Muscle of arm (tissue), 14 donors: ENCODE data around the gene PIGB. TPM values are rescaled to one million over a fixed set of nuclear protein-coding genes. Genes with fewer than 3 reads are reported as not detected.
"Not testable (repeated sequence)": the region's sequence is repeated elsewhere in the genome, so short reads cannot be mapped to it uniquely, and the experiment has no call there.

Source experiments
- DNase-seq: peaks from one replicate; pipeline ENCODE4 v3.0.0-alpha.2; 2013
- long read RNA-seq, 11 donors: transcript quantifications; one replicate each; lab custom pipeline, GENCODE V29; 2026
- polyA plus RNA-seq, 12 donors: library from polyadenylated mRNA; unstranded; fragments of 120-200 nt; gene quantifications; one replicate each; pipeline ENCODE4 v1.2.1, GENCODE V29; 2013; ENCODE audit not compliant: insufficient read length in 12 of 12

The PIGB gene
- polyA plus RNA-seq, result 10 to 100 TPM in 2 of 12 donors, 1 to 10 TPM in 8, not detected in 2; 5.8 to 14.1 (median 8.7) TPM
- long read RNA-seq, donor 1, partial matches to known transcripts, result 91 of 109 reads
- long read RNA-seq, donor 1, other reads (novel, unspliced or antisense), result 13 of 109 reads
- long read RNA-seq, donor 2, partial matches to known transcripts, result 0 of 2 reads
- long read RNA-seq, donor 2, other reads (novel, unspliced or antisense), result 0 of 2 reads
- long read RNA-seq, donor 3, partial matches to known transcripts, result 0 of 1 reads
- long read RNA-seq, donor 3, other reads (novel, unspliced or antisense), result 0 of 1 reads
- long read RNA-seq, donor 4, result 0 reads
- long read RNA-seq, donor 5, partial matches to known transcripts, result 0 of 1 reads
- long read RNA-seq, donor 5, other reads (novel, unspliced or antisense), result 0 of 1 reads
- long read RNA-seq, donor 6, partial matches to known transcripts, result 7 of 7 reads
- long read RNA-seq, donor 6, other reads (novel, unspliced or antisense), result 0 of 7 reads
- long read RNA-seq, donor 7, partial matches to known transcripts, result 13 of 17 reads
- long read RNA-seq, donor 7, other reads (novel, unspliced or antisense), result 0 of 17 reads
- long read RNA-seq, donor 8, partial matches to known transcripts, result 5 of 27 reads
- long read RNA-seq, donor 8, other reads (novel, unspliced or antisense), result 19 of 27 reads
- long read RNA-seq, donor 9, partial matches to known transcripts, result 0 of 12 reads
- long read RNA-seq, donor 9, other reads (novel, unspliced or antisense), result 11 of 12 reads
- long read RNA-seq, donor 10, result 0 reads
- long read RNA-seq, donor 11, partial matches to known transcripts, result 0 of 2 reads
- long read RNA-seq, donor 11, other reads (novel, unspliced or antisense), result 0 of 2 reads

GRCh38 chr15:55318588-55319494 is at the start of gene PIGB, which contains the start of gene PIGBOS1:
TSS of gene PIGB (plus strand) at chr15:55319222. CDS start at chr15:55319251, 29 bp downstream.
TSS of gene PIGBOS1 (minus strand) at chr15:55319123. CDS start at chr15:55317792, 1,331 bp downstream.
- DNase-seq, result peak; percentile 91

DNA sequence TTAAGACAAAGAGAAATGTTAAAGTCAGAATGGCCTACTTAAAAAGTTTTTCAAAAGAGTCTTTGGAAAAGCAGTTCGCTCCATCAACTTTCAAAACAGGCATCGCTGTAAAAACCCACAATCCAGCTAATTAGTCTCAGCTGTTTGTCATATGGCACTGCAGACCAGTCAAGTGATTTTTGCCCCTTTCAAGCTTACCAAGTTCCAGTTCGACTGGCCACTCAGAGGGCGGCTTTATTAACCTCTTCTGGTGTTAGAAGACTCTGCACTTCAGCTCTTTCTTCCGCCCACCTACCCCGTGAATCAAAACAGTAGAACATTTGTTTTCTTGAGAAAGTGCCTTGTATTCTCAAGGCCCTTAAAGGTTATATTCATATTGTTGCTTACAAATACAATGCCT is 48.7 kb upstream of the PIGB start:
- no peak for DNase-seq

DNA sequence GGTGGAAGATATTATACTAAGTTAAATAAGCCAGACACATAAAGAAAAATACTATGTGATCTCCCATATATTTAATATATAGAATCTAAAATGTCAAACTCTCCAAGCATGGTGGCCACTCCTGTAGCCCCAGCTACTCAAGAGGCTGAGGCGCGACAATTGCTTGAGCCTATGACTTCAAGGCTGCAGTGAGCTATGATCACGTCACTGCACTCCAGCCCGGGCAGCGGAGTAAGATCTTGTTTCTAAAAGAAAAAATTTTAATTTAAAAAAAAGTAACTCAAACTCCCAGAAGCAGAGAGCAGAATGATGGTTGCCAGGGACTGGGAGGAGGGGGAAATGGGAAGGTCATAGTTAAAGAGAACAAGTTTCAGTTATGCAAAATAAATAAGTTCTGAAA is 42.7 kb upstream of the PIGB start:
- DNase-seq, result no peak

- no peak for DNase-seq
These were observed 41.9 kb upstream of the PIGB start for GRCh38 chr15:55277116-55277564.

GRCh38 chr15:55277715-55278114 is 41.3 kb upstream of the PIGB start:
- no peak for DNase-seq

DNA sequence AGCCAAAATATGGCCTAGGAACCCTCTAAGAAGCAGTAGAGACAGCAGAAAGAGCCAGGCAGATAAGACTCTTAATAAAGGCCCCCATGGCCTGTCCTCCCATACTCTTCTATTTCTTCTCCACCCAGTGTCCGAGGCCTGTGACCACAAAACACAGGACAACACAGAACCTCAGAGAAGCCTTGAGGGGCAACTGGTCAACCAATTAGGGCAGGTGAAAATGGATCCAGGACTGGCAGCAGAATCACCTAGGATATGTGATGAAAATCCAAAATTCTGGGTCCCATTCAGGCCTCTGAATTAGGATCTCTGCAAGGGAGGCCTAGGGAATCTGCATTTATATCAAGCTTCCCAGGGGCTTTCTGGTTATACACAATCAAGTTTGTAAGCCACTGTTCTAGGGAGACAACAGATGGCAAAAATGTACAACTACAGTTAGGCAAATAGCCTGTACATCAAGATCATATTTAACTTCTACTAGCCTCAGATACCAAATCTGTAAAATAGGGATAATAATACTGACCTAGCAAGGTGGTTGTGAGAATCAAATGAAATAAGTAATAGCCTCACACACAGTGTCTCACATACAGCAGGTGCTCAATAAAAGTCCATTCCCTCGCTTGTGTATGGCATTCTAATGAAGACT is 39.8 kb upstream of the PIGB start:
- no peak for DNase-seq

DNA sequence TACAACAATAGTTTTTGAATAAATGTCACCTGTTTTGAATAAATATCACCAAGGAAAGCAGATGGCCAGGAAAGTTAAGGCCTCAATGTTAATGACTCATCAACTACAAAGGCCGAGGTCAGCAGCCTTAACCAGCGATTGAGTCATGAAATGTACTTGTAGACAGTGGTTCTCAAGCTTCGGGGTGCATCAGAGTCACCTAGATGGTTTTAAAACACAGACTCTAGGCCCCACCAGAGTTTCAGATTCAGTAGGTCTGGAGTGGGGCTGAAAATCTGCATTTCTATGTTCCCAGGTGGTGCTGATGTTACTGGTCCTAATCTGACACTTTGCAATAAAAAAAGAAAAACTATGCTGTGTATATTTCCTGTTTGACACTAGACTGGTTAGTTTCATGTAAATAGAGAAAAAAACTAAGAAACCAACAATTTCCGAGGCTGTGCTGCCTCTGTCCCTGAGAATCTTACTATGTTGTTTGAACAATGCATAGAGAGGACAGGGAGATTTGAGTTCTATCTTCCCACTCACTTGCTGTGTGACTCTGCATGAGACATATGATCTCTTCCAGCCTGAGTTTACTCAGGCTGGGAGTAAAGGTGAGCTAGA is 39.2 kb upstream of the PIGB start:
- no peak for DNase-seq

GRCh38 chr15:55280589-55280988 is 38.4 kb upstream of the PIGB start:
- not testable (repeated sequence) for DNase-seq

DNA sequence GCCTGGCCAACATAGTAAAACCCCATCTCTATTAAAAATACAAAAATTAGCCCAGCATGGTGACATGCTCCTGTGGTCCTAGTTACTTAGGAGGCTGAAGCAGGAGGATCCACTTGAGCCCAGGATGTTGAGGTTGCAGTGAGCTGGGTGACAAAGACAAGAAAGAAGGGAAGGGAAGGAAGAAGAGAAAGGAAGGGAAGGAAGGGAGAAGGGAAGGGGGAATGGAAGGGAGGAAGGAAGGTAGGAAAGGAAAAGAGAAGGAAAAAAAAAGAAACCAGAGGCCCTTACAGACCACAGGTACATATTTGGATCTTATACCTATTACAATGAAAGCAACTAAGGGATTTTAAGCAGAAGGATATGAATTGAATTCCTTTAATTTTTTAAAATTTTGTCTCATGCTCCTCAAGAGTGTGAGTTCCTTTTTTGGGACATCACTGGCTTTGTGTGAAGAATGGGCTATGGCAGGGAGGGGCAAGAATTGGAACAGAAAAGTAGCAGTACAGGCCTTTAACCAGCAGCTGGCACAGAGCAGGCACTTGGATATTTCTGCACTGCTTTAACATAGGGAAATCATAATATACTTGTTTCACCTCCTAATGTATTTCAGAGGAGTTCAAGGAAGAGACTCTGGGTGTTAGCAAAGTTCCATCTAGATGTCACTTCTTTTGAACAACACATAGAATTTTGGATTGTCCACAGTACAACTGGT is 37.3 kb upstream of the PIGB start:
- DNase-seq, result no peak

GRCh38 chr15:55282284-55282833 is 36.7 kb upstream of the PIGB start:
- no peak for DNase-seq

DNA sequence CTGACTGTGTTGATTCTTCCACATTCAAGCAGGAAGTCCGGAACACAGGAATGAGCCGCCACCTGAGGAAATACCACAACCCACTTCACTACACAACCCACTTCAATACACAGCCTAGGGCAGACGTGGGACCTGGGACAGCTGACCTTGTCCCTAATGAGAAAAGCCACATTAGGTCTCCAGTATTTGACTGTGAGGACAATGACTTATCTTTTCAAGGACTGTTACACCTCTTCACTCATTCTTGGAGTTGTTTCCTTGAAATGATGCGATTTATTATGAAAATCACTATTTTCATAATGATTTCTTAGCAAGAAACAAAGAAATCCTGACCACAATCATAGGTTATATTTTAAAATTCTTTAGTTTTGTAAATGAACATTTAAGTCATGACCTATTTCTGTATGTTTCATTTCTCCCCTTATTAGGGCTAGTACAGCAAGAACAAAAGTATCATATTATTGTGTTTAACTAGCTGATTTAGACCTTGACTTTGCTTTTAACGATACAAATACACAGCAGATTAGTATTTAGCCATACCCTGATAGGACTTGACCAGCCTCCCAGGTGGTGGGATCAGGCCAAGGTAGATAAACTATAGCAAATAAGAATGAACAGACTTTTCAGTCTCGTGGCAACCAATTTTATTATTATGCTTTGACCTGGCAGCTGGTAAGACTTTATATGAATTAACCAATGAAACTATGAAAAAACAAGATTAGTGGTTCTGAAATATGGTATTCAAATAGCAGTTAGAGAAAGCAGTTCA is 35.5 kb upstream of the PIGB start:
- no peak for DNase-seq

GRCh38 chr15:55284426-55284825 is 34.6 kb upstream of the PIGB start:
- no peak for DNase-seq

- not testable (repeated sequence) for DNase-seq
These were observed 32.4 kb upstream of the PIGB start for GRCh38 chr15:55286442-55287189.

DNA sequence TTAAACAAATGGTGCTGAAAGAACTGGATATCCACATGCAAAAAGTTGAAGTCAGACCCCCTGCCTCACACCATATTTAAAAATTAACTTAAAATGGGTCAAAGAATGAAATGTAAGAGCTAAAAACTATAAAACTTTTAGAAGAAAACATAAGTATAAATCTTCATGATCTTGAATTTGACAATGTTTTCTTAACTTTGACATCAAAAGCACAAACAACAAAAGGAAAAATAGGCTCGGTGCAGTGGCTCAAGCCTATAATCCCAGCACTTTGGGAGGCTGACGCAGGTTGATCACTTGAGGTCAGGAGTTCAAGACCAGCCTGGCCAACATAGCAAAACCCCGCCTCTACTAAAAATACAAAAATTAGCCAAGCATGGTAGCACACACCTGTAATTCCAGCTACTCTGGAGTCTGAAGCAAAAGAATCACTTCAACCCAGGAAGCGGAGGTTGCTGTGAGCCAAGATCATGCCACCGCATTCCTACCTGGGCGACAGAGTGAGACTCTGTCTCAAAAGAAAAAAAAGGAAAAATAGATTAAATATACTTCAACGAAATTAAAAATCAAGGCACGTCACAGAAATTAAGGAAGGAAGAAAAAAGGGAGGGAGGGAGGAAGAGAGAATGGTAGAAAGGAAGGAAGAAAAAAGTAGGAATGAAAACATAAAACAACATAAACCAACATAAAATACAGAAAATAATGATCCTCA is 30.9 kb upstream of the PIGB start:
- no peak for DNase-seq

DNA sequence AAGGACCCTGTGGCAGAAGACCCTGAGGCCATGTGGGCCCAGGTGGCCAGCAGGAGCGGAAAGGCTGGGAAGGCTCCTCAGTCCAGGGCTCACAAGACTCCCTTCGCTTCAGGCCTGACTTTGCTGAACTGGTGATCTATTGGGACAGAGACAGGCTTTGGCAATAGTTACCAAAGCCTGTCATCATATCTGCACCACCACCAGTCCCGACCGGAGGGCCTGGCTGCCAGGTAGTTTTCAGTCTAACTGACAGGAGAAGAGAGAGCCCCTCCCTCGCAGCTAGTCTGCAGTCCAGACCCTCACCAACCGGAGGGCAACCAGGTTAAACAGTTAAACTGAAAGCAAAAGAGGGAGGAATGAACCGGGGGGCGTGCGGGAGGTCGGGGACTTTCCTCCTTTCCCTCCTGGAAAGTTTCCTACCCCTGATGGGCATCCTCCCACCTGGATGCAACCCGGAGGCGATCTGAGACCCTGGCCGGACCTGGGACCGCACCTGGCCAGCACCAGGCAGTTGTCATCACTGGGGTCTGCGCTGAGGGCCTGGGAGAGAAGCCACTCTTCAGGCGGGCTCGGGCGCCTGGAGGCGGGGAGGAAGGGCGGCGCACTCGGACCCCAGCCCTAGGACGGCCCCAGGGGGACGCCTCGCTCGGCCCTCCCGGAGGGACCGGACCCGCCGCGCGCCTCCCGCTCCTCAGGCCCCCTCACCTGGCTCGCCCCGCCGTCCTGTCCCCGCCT is 29.8 kb upstream of the PIGB start:
- DNase-seq, result peak; percentile 32

DNA sequence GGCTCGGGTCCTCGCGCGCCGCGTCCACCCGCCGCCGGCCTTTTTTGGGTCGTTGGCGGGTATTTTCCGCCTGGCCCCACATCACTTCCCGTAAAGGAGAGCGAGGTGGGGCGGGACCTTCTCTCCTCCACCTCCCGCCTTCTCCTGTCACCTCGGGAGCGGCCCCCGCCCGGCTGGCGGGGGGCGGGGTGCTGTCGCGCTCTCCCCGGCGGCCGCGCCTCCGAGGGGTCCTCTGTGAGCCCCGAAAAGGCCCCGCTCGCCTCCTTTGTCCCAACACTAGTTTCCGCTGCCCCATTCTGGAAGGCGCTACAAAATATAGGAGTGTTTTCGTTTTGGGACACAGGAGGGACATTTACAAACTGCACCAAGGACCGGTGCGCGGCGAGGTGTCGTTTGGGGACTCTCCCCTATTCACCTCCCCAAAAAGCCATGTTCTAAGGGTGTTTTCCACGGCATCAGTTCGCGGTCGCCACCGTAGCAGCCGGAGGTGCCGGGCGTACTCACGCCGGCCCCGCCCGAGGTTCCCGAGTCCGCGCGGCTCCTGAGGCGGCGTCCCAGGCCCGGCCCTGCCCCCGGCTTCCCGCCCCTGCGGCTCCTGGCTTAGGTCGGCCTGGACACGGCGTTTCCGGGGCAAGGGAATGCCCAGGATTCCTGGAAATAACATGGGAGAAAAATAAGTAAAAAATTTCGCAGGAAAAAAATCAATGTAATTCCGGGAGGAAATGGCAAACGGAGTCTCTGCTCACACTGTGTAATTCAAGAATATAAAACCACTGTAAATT is 29.1 kb upstream of the PIGB start, which contains the start of gene RAB27A:
RAB27A (minus strand) TSS at position 68 of the 782 bp plus-strand sequence. CDS start 54,879 bp downstream, outside the sequence.
- peak; percentile 61 for DNase-seq
